HepG2 (cell line): Measurements from ENCODE around the gene MAPKAPK3. TPM values are rescaled to one million over a fixed set of nuclear protein-coding genes. Genes with fewer than 3 reads are reported as not detected.

Experiments used
- ASH2L ChIP-seq: fragments of 300-600, 200-600 bp; sonication (generic); IDR thresholded peaks from 2 replicates; pipeline ENCODE4 v1.7.0; 2017; ENCODE audit warnings: low read depth, mild to moderate bottlenecking, moderate library complexity, mixed read lengths, low read length; ENCODE audit not compliant: insufficient read length
- ATF6 ChIP-seq: sonication (generic); formaldehyde crosslinking; conservative IDR thresholded peaks from 2 replicates; pipeline ENCODE4 v1.4.0; 2020; ENCODE audit warnings: missing genetic modification reagents
- CERS6 ChIP-seq: sonication (generic); formaldehyde crosslinking; IDR thresholded peaks from 2 replicates; pipeline ENCODE4 v1.5.0; 2020; ENCODE audit warnings: missing genetic modification reagents
- DNMT3B ChIP-seq: conservative IDR thresholded peaks from 2 replicates; pipeline ENCODE4 v1.6.1; 2016; ENCODE audit warnings: missing biosample characterization, control low read depth
- FOXM1 ChIP-seq: sonication (generic); formaldehyde crosslinking; IDR thresholded peaks from 2 replicates; pipeline ENCODE4 v1.5.0; 2020; ENCODE audit warnings: missing genetic modification reagents
- HINFP ChIP-seq: sonication (generic); formaldehyde crosslinking; IDR thresholded peaks from 2 replicates; pipeline ENCODE4 v1.4.0; 2020; ENCODE audit warnings: low read depth, mild to moderate bottlenecking, missing genetic modification reagents
- KDM5A ChIP-seq: fragments of 200-600 bp; sonication (generic); IDR thresholded peaks from 2 replicates; pipeline ENCODE4 v1.7.0; 2018; ENCODE audit warnings: antibody characterized with exemption, mild to moderate bottlenecking, low read length, borderline replicate concordance
- LCORL ChIP-seq, 2 experiments: fragments of 450-650 bp in 1 of 2; sonication (generic) in 1 of 2; formaldehyde crosslinking in 1 of 2; IDR thresholded peaks; 2 replicates each; pipeline versions ENCODE4 v1.5.0 to v1.6.1; 2017 to 2020; ENCODE audit warnings: antibody characterized with exemption in 1 of 2, missing genetic modification reagents in 1 of 2
- NR2F1 ChIP-seq, 2 experiments: fragments of 450-650 bp in 1 of 2; formaldehyde crosslinking in 1 of 2; IDR thresholded peaks; 2 replicates each; pipeline versions ENCODE4 v1.5.0 to v1.6.1; 2016 to 2020; ENCODE audit warnings: mild to moderate bottlenecking in 1 of 2, missing compliant biosample characterization in 1 of 2, missing genetic modification reagents in 1 of 2, moderate library complexity in 1 of 2
- NRL ChIP-seq: sonication (generic); formaldehyde crosslinking; IDR thresholded peaks from 2 replicates; pipeline ENCODE4 v1.5.0; 2020; ENCODE audit warnings: missing genetic modification reagents, mild to moderate bottlenecking, moderate library complexity, borderline replicate concordance
- RELA ChIP-seq: sonication (generic); formaldehyde crosslinking; IDR thresholded peaks from 2 replicates; pipeline ENCODE4 v1.4.0; 2020; ENCODE audit warnings: missing genetic modification reagents
- SP5 ChIP-seq: IDR thresholded peaks from 2 replicates; pipeline ENCODE4 v1.6.1; 2016; ENCODE audit warnings: low read depth, borderline replicate concordance
- SRSF9 ChIP-seq: fragments of 200-400 bp; formaldehyde crosslinking; IDR thresholded peaks from 2 replicates; pipeline ENCODE4 v1.6.1; 2018; ENCODE audit warnings: borderline replicate concordance, mild to moderate bottlenecking, low read depth, low read length; ENCODE audit not compliant: insufficient read depth, poor library complexity, severe bottlenecking
- TEAD2 ChIP-seq: sonication (generic); formaldehyde crosslinking; IDR thresholded peaks from 2 replicates; pipeline ENCODE4 v1.9.0; 2021; ENCODE audit warnings: missing genetic modification reagents
- ZBTB21 ChIP-seq: sonication (generic); formaldehyde crosslinking; IDR thresholded peaks from 2 replicates; pipeline ENCODE4 v1.4.0; 2020; ENCODE audit warnings: missing genetic modification reagents
- ZBTB38 ChIP-seq: sonication (generic); formaldehyde crosslinking; IDR thresholded peaks from 2 replicates; pipeline ENCODE4 v1.5.1; 2020; ENCODE audit warnings: mild to moderate bottlenecking, missing genetic modification reagents
- ZFP36 ChIP-seq: fragments of 150-350 bp; IDR thresholded peaks from 2 replicates; pipeline ENCODE4 v1.6.1; 2018; ENCODE audit warnings: borderline replicate concordance, low read length, low read depth; ENCODE audit not compliant: partially characterized antibody
- ZFP90 ChIP-seq: sonication (generic); formaldehyde crosslinking; IDR thresholded peaks from 2 replicates; pipeline ENCODE4 v1.8.0; 2022; ENCODE audit warnings: missing genetic modification reagents, mild to moderate bottlenecking, inconsistent platforms, borderline replicate concordance
- ZNF160 ChIP-seq: sonication (generic); formaldehyde crosslinking; IDR thresholded peaks from 2 replicates; pipeline ENCODE4 v1.8.0; 2022; ENCODE audit warnings: mild to moderate bottlenecking, inconsistent platforms, missing genetic modification reagents
- ZNF317 ChIP-seq: sonication (generic); formaldehyde crosslinking; IDR thresholded peaks from 2 replicates; pipeline ENCODE4 v1.5.0; 2020; ENCODE audit warnings: mild to moderate bottlenecking, missing genetic modification reagents
- ZNF589 ChIP-seq: sonication (generic); formaldehyde crosslinking; conservative IDR thresholded peaks from 2 replicates; pipeline ENCODE4 v1.8.0; 2022; ENCODE audit warnings: mild to moderate bottlenecking, moderate library complexity, missing genetic modification reagents
- ZNF639 ChIP-seq: conservative IDR thresholded peaks from 2 replicates; pipeline ENCODE4 v1.6.1; 2018; ENCODE audit warnings: missing genetic modification reagents
- ZNF878 ChIP-seq: sonication (generic); formaldehyde crosslinking; IDR thresholded peaks from 2 replicates; pipeline ENCODE4 v1.8.1; 2023; ENCODE audit warnings: mild to moderate bottlenecking, missing genetic modification reagents, moderate library complexity
- ZSCAN22 ChIP-seq: sonication (generic); formaldehyde crosslinking; IDR thresholded peaks from 2 replicates; pipeline ENCODE4 v1.4.0; 2020; ENCODE audit warnings: mild to moderate bottlenecking, missing genetic modification reagents
- polyA plus RNA-seq, 8 experiments: library from polyadenylated mRNA; depleted of rRNA in 3 of 8; stranded (reverse) in 7 of 8; unstranded in 1 of 8; fragments of >200 nt; fragmentation: Illumina TruSeq in 4 of 8; extraction: Trizol in 4 of 8; gene quantifications; 2 replicates each; pipeline versions ENCODE4 v1.2.1 to v1.2.3, GENCODE V29; 2011 to 2016; ENCODE audit warnings: low read depth in 4 of 8, missing spikeins in 1 of 8, mixed read lengths in 1 of 8; ENCODE audit not compliant: insufficient read depth in 1 of 8
- total RNA-seq, 5 experiments: library from RNA; depleted of rRNA; stranded (reverse); fragments of >200 nt; fragmentation: Illumina TruSeq; extraction: Trizol; gene quantifications; 2 replicates each; pipeline ENCODE4 v1.2.3, GENCODE V29; 2016; ENCODE audit warnings: low read depth in 1 of 5

Gene MAPKAPK3
- total and polyA plus RNA-seq, 2 of the 13 experiments (the other 11 are each of a cell fraction or from before 2014, with no cell fraction given), result 39.9 to 41.2 TPM

- TF ChIP-seq ZBTB21 (CRISPR knock-in tag) (no peak), SRSF9 (no peak), ZFP90 (peak; percentile 32; the same call in 1 of the 2 replicates), ZNF317 (CRISPR knock-in tag) (peak; percentile 88), CERS6 (CRISPR knock-in tag) (no peak), KDM5A (peak; percentile 94), ATF6 (CRISPR knock-in tag) (0 out of 2 replicates have a peak, but pooled peaks have one; percentile 86), ZFP36 (no peak), TEAD2 (no peak), ZNF589 (0 out of 2 replicates have a peak, but pooled peaks have one; percentile 80), ZNF639 (CRISPR knock-in tag) (peak; percentile 76), NR2F1 (CRISPR knock-in tag; IDR thresholded peaks at IDR 0.05) (no peak), ZSCAN22 (CRISPR knock-in tag) (no peak), ZNF160 (no peak), ZBTB38 (no peak), LCORL (IDR thresholded peaks at IDR 0.05) (no peak), LCORL (CRISPR knock-in tag; IDR thresholded peaks at IDR 0.05) (peak; percentile 75), FOXM1 (CRISPR knock-in tag) (no peak), ZNF878 (CRISPR knock-in tag) (no peak), NRL (CRISPR knock-in tag) (peak; percentile 74; the same call in 1 of the 2 replicates), DNMT3B (CRISPR knock-in tag) (no peak), ASH2L (peak; percentile 88), HINFP (no peak), RELA (CRISPR knock-in tag) (no peak), SP5 (peak; percentile 62; the same call in 1 of the 2 replicates)
- TF ChIP-seq, all 625 proteins: peak for 271
These were observed 47.8 kb upstream of the MAPKAPK3 start, which contains the start of gene HEMK1 (continued) for GRCh38 chr3:50568947-50569749.
